ENCODE data around the gene REEP3.

DNA sequence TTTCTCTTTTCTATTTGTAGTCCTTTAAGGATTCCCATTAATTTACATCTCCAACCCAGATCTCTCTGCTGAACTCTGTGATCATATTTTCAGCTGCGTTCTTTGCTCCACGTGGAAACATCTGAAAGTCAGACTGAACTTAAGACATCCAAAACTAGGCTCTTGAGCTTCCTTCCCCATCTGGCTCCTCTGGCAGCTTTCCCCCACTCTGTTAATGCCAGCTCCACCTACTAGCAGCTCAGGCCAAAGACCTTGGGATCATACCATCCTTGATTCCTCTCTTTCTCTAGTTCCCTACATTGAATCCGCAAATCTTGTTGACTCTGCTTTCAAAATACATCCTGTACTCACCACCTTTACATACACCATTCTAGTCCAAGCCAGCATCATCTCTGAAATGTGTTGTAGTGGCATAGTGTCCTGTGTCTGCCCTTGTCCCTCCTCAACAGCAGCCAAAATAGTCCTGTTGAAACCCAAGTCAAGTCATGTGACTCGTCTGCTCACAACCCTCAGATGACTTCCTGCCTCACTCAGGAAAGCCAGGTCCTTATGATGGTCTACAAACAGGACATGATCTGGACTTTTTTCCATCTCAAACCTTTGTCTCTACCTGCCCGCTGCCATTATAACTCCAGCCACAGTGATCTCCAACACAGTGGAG lies 7.0 kb downstream of the REEP3 start:
- TF ChIP-seq, protein P1, sequence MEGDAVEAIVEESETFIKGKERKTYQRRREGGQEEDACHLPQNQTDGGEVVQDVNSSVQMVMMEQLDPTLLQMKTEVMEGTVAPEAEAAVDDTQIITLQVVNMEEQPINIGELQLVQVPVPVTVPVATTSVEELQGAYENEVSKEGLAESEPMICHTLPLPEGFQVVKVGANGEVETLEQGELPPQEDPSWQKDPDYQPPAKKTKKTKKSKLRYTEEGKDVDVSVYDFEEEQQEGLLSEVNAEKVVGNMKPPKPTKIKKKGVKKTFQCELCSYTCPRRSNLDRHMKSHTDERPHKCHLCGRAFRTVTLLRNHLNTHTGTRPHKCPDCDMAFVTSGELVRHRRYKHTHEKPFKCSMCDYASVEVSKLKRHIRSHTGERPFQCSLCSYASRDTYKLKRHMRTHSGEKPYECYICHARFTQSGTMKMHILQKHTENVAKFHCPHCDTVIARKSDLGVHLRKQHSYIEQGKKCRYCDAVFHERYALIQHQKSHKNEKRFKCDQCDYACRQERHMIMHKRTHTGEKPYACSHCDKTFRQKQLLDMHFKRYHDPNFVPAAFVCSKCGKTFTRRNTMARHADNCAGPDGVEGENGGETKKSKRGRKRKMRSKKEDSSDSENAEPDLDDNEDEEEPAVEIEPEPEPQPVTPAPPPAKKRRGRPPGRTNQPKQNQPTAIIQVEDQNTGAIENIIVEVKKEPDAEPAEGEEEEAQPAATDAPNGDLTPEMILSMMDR (conservative IDR thresholded peaks at IDR 0.05; ENCODE audit: low read depth, low read length) = no peak
- no peak for TF ChIP-seq EZH2 (IDR thresholded peaks at IDR 0.05; ENCODE audit: borderline replicate concordance, low read depth, low read length, poor library complexity, severe bottlenecking)

Measured in A673 (cell line).